Measurements from ENCODE around the gene MRPS15.

GRCh38 chr1:36486093-36486438 lies 21.9 kb upstream of the MRPS15 start:
- TF ChIP-seq CTCF (IDR thresholded peaks at IDR 0.05; ENCODE audit: borderline replicate concordance, extremely low read depth, low read length, poor library complexity, severe bottlenecking): no peak
- TF ChIP-seq EZH2 (IDR thresholded peaks at IDR 0.05; ENCODE audit: borderline replicate concordance, low read depth, low read length, severe bottlenecking): no peak

Data from DND-41 (cell line).